ENCODE results near the gene PPARD.

GRCh38 chr6:35473850-35474130 is 131.4 kb downstream of the PPARD start:
- TF ChIP-seq POLR2A (IDR thresholded peaks at IDR 0.05; ENCODE audit: low read depth, low read length) (no peak), SPI1 (IDR thresholded peaks at IDR 0.05; ENCODE audit: low read depth, low read length) (no peak), POLR2AphosphoS5 (IDR thresholded peaks at IDR 0.05; ENCODE audit: low read depth, low read length) (no peak)
